IPS DF 19.7 (cell line): ENCODE measurements around the gene RDM1.
"Not testable (repeated sequence)": the region's sequence is repeated elsewhere in the genome, so short reads cannot be mapped to it uniquely, and the experiment has no call there.

ENCODE experiments used
- DNase-seq: peaks from one replicate; pipeline ENCODE4 v3.0.0-alpha.2; 2013; ENCODE audit warnings: low read depth, low spot score

The RDM1 gene

GRCh38 chr17:35898283-35899070, 32.1 kb downstream of the RDM1 start:
- DNase-seq, result no peak

GRCh38 chr17:35897772-35898171, 32.8 kb downstream of the RDM1 start:
- DNase-seq, result not testable (repeated sequence)

- DNase-seq, result no peak
Measured at GRCh38 chr17:35895636-35896587, 34.7 kb downstream of the RDM1 start.

GRCh38 chr17:35894206-35894605, 36.4 kb downstream of the RDM1 start:
- DNase-seq, result no peak

- DNase-seq, result no peak
Measured at GRCh38 chr17:35893751-35894150, 36.8 kb downstream of the RDM1 start.

GRCh38 chr17:35892091-35893035, 38.2 kb downstream of the RDM1 start:
- no peak for DNase-seq

- DNase-seq, result no peak
Measured at GRCh38 chr17:35891269-35891668, 39.3 kb downstream of the RDM1 start.

GRCh38 chr17:35890774-35891155, 39.8 kb downstream of the RDM1 start:
- DNase-seq, result no peak

GRCh38 chr17:35889818-35890773, 40.5 kb downstream of the RDM1 start:
- no peak for DNase-seq

- DNase-seq, result no peak
Measured at GRCh38 chr17:35889241-35889640, 41.3 kb downstream of the RDM1 start.

GRCh38 chr17:35879773-35880654, 50.6 kb downstream of the RDM1 start, which contains the start of gene CCL5:
Gene CCL5 (minus strand): TSS chr17:35880360.
- no peak for DNase-seq

- no peak for DNase-seq
Measured at GRCh38 chr17:35878361-35878760, 52.2 kb downstream of the RDM1 start.

- DNase-seq, result no peak
Measured at GRCh38 chr17:35877345-35878029, 53.1 kb downstream of the RDM1 start.

GRCh38 chr17:35876534-35876933, 54.0 kb downstream of the RDM1 start:
- DNase-seq, result no peak

GRCh38 chr17:35875800-35876139, 54.8 kb downstream of the RDM1 start:
- no peak for DNase-seq

GRCh38 chr17:35875072-35875799, 55.3 kb downstream of the RDM1 start:
- DNase-seq, result no peak

- DNase-seq, result no peak
Measured at GRCh38 chr17:35872196-35872980, 58.2 kb downstream of the RDM1 start.
